Activated gamma-delta T cell treated with Interleukin-2 at 50 U/mL for 16 hours (primary cell): ENCODE results near the gene MED7.
"Not testable (repeated sequence)": the region's sequence is repeated elsewhere in the genome, so short reads cannot be mapped to it uniquely, and the experiment has no call there.

Source experiments
- DNase-seq: peaks from one replicate; pipeline ENCODE4 v3.0.0-alpha.2; 2020

The MED7 gene

DNA sequence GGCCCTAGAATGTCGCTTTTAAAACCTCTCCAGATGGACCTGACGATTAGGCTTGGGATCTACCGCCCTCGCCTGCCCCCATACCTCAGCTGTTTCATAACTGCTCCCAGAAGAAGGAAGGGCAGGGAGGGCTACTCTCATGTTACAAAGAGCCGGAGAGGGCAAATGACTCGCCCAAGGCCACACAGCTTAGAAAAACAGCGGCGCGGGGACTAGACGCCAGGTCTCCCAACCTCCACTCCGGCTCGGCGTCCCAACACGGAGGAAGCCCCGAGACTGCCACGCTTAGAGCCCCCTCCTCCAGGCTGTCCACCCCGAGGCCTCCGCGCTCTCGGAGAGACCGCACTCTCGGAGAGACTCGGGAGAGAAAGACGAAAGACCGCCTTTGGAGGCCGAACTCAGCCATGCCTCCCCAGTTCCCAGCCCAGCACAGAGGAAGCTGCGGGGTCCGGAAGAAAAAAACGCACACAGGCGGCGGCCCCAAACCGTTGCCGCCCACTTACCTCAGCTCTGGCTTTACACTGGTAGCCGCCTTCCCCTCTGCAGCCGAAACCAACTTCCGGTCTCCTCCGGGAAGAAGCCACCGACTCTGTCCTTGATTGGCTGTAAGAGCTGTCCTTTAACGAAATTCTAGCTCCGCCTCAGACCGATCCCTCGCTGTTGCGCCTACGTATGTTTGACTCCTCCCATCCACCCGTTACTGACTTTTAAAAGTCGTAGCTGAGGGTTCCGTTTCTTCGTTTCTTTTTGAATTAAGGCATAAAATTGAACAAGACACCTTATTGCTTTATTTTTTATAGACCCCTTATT, at the start of gene MED7:
Gene MED7 (minus strand): TSS at position 549 of the 810 bp plus-strand sequence. CDS start 3,434 bp downstream, outside the sequence.
- DNase-seq, result peak; percentile 91

- no peak for DNase-seq
These were observed 46.6 kb upstream of the MED7 start for GRCh38 chr5:157189223-157189622.

GRCh38 chr5:157188270-157188669, 45.6 kb upstream of the MED7 start:
- no peak for DNase-seq

GRCh38 chr5:157187046-157187754, 44.5 kb upstream of the MED7 start:
- DNase-seq, result no peak

DNA sequence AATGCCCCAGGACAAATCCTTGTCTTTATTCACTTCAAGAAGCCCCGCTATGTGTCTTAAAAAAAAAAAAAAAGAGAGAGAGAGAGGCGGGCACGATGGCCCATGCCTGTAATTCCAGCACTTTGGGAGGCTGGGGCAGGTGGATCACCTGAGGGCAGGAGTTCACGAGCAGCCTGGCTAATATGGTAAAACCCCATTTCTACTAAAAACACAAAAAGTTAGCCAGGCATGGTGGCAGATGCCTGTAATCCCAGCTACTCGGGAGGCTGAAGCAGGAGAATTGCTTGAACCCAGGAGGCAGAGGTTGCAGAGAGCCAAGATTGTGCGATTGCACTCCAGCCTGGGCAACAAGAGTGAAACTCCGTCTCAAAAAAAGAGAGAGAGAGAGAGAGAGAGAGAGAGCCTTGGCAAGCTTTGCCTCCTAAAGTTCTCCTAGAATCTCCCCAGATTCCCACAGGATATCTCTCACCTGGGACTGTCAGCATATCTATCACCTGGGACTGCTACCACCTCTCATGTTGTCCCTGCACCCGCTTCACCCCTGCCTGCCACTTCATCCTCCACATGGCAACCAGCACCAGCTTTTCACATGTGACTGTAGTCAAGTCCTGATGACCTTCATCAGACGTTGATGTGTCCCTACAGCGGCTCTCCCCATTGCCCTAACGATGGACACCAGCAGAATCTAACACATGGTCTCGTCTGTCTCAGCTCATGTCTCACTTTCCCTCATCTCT, 43.8 kb upstream of the MED7 start:
- DNase-seq, result no peak

DNA sequence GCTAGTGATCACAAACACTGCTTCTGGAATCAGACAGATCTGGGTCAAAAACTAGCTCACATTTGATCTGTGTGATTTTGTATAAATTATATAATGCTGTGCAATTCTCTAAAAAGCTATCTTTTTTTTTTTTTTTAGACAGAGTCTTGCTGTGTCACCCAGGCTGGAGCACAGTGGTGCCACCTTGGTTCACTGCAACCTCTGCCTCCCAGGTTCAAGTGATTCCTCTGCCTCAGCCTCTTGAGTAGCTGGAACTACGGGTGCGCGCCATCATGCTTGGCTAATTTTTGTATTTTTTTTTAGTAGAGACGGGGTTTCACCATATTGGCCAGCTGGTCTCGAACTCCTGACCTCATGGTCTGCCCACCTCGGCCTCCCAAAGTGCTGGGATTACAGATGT, 42.5 kb upstream of the MED7 start:
- not testable (repeated sequence) for DNase-seq

GRCh38 chr5:157184117-157184670, 41.5 kb upstream of the MED7 start:
- DNase-seq, result no peak

DNA sequence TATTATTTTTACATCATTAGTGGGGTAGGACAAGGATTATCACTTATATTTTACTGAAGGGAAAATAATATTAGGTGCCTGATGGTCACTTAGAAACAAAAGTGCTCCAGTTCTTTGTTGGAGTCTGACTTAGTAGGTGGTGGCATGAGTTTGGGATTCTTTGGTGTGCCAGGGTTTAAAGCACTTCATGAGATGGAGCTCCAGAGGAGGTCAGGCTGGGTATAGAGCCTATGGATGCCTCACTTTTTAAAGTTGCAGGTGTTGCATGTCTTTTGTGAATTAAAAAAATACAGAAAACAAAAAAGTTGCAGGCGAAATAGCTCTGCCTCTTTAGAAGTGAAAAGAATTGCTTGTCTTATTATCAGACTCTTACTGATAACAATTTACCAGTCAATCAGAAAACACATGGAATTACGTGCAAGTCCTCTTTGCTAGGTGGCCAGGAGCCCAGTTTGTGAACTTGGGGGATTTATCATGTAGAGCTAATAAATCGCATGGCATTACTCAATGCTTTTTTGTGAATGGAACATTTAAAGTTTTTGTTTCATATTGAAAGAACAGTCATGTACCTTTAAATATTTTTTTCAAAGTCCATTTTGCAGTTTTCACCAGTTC, 39.6 kb upstream of the MED7 start:
- no peak for DNase-seq

- peak; percentile 46 for DNase-seq
These were observed 38.0 kb upstream of the MED7 start, which contains the start of gene ITK for GRCh38 chr5:157180374-157181264. ITK (plus strand) TSS chr5:157180840; CDS start chr5:157180978, 138 bp downstream.

DNA sequence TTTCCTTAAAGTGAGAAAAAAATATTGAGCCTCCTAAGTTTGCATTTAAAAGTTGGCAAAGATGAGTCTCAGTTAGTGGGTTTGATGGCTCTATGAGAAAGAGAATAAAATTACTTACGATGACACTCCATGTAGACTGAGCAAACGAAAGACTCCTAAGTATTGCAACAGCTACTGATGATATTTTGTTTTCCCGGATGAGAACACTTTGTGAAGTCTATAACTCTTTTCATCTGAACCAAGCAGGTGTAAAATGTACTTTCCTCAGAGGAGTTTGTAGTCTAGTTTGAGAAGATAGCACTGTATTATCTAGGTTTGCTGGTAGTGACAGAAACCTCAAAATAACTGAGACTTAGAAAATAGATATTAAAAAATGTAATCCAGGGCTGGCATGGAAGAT, 36.3 kb upstream of the MED7 start:
- DNase-seq, result no peak

DNA sequence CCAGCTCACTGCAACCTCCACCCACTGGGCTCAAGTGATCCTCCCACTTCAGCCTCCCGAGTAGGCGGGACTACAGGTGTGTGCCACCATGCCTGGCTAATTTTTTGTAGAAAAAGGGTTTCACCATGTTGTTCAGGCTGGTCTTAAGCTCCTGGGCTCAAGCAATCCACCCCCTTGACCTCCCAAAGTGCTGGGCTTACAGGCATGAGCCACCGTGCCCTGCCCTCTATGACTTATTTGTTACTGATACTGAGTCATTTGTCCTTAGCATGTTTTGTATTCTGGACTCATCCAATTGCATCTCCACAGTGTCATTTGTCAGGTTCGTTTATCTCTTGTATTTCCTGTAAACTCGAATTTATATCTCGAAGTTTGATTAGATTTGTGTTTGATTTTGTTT, 35.3 kb upstream of the MED7 start:
- no peak for DNase-seq

DNA sequence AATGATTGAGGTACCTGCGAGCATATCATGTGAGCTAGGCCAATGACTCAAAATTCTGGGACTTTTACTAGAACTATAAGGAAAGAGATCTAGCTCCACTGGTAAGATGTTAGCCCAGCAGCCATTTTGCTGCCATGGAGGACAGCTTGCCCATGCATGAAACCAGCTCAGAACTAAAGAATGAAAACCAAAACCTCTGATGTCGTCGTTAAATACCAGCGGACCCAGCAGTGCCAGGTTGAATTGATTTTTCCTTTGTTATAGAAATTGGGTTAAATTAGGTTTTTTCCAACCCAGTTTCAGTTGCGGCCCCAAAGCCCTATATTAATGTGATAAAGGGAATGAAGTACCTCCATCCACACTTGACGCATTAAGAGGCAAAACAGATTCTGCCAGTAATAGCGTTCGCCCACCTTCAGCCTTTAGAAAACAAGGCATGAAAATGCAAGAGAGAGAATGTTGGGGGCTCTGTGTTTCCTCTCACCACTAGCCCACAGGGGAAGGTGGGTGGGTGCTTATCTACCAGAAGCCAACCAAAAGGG, 32.5 kb upstream of the MED7 start:
- no peak for DNase-seq

GRCh38 chr5:157172403-157172802, 29.7 kb upstream of the MED7 start:
- peak; percentile 42 for DNase-seq

- DNase-seq, result no peak
These were observed 25.6 kb upstream of the MED7 start for GRCh38 chr5:157168286-157168685.

DNA sequence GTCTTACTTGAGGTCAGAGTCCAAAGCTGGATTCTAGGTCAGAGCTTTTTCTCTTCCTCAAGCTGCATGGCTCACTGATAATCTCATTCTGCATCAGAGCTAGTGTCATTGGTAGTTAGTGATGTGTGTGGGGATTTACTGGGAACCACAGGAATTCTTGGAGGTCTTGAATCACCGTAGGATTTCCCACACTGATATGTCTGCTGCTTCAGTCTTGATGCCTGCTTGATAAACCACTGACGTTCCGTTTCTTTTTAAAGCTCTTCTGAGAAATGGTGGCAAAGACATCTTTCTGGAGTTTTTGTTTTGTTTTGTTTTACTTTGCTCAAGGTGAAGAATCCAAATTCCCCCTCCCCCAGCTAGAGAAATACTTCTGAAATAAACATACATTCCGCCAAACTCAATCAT, 24.6 kb upstream of the MED7 start:
- no peak for DNase-seq

DNA sequence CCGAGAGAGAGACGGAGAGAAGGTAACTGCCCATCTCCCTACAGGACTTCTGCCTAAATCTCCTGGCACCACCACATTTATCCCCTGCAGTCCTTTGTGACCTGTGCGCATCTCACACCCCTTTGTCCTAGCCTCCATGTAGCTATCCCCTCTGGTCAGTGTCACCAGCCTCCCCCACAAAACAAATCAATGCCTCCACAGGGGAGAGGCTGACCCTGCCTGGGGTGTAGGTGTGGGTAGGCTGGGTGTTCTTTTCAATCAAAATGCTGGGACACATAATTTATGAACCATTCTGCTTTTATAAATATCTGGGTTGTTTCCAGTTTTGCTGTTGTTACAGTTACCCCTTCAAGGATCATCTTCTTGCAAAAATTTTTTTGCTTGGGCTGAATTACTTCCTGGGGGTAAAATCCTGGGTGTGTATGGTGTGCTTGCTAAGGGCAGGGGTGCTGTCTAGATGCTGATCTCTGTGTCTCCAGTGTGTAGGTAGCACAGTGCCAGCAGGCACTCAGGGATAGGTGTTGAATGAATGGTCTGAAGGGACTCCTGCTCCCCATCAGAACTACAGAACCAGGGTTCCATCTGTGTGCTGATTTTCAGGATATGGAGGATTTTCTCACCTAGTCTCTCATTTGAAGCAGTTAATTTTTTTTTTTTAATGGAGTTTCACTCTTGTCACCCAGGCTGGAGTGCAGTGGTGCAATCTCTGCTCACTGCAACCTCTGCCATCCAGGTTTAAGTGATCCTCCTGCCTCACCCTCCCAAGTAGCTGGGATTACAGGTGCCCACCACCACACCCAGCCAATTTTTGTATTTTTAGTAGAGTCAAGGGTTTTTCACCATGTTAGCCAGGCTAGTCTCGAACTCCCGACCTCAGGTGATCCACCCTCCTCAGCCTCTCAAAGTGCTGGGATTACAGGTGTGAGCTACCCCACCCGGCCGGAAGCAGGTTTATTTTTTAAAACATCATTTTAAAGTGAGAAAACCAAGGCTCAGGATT, 23.8 kb upstream of the MED7 start, which contains the start of gene GARIN3:
Gene GARIN3 (minus strand): TSS at position 51 of the 1,000 bp plus-strand sequence. CDS start 96 bp downstream, outside the sequence.
- no peak for DNase-seq

DNA sequence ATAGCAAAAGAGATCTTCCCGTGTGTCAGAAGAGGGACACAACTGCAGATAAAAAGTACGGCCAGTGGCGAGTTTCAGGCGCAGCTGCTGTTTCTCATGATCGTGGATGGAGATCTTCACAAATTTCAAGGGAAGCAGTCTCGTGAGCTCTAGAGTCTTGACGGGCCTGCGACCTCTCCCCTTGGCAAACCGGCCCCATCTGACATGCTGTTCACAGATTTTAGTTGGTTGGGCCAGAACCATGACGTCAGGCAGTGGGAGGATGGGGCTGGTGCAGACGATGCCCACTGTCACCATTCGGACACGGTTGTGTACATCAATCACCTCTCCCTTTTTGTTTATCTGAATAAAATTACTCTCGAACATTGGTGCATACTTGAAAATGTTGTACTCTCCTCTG, 23.0 kb upstream of the MED7 start:
- DNase-seq, result no peak

DNA sequence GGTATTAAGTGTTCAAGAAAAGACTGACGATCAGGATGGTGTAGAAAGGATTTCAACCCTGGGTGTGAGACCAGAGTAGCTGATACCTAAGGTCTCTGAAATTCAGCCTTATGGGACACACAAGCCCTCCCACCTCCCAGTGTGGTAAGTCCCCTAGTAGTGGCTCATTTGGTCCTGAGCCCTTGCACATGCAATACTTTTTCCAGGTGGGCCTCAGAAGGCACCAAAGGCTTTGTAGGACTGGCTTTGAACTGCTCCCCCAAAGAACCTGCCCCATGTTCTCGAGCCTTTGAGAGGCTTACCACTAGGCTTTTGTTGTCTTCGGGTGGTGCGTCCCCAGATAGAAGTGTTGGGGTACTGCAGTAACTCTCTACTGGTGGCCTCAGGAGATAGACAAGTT, 22.6 kb upstream of the MED7 start:
- no peak for DNase-seq

- no peak for DNase-seq
These were observed 21.9 kb upstream of the MED7 start for GRCh38 chr5:157164521-157164920.
